Non-pigmented ciliary epithelial cell (primary cell): Measurements from ENCODE around the gene ARSH.
"Not testable (repeated sequence)": the region's sequence is repeated elsewhere in the genome, so short reads cannot be mapped to it uniquely, and the experiment has no call there.

ENCODE experiments used
- DNase-seq: peaks from one replicate; pipeline ENCODE4 v3.0.0-alpha.2; 2010; ENCODE audit warnings: low read depth

The ARSH gene

GRCh38 chrX:3044196-3044595, 37.9 kb downstream of the ARSH start:
- DNase-seq = no peak

GRCh38 chrX:3044671-3045070, 38.3 kb downstream of the ARSH start:
- no peak for DNase-seq

- DNase-seq = no peak
These were observed 40.2 kb downstream of the ARSH start for GRCh38 chrX:3046253-3047240.

GRCh38 chrX:3050523-3051175, 44.3 kb downstream of the ARSH start:
- not testable (repeated sequence) for DNase-seq

- DNase-seq = no peak
These were observed 46.5 kb downstream of the ARSH start for GRCh38 chrX:3052860-3053259.

- DNase-seq = no peak
These were observed 60.2 kb downstream of the ARSH start for GRCh38 chrX:3066555-3066954.

DNA sequence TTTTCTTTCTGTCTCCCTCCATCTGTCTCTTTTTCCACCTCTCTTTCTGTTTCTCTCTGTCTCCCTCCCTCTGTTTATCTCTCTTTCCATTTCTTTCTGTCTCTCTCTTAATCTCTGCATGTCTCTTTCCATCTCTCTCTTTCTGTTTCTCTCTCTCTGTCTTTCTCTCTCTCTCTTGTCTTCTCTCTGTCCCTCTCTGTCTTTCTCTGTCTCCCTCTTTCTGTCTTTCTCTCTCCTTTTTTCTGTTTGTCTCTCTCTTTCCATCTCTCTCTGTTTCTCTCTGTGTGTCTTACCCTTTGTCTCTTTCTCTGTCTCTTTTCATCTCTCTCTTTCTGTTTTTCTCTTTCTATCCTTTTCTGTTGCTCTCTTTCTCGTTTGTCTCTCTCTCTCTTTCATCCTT, 69.6 kb downstream of the ARSH start:
- no peak for DNase-seq

- DNase-seq = no peak
These were observed 70.2 kb downstream of the ARSH start for GRCh38 chrX:3076416-3076991.
